ENCODE measurements around the gene LYPD3. TPM values are rescaled to one million over a fixed set of nuclear protein-coding genes. Genes with fewer than 3 reads are reported as not detected.

LYPD3 gene
- polyA plus RNA-seq, 2 donors, result 208 to 770 TPM

DNA sequence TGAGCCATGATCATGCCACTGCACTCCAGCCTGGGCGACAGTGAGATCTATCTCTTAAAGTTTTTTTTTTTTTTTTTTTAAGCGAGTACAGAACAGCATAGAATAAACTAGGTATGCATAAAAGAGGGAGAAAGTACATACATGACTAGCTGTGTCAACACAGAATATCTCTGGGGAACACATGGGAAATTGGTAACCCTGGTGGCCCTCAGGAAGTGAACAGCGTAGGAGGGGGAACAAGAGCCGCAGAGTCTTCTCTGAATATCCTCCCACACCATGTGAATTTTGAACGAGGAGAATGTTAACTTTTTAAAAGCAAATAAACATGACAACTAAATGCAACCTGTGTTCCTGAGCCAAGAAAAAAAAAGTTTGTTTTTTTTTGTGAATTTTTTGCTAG is 23.9 kb upstream of the LYPD3 start:
- H3K9me3 ChIP-seq (ENCODE audit: control insufficient read depth in 2 of 2, insufficient read depth in 1 of 2, low read depth in 1 of 2, low read length in 1 of 2), result no peaks in the 10 kb centered on the region
- no peak overlapping the region for H3K27ac ChIP-seq (ENCODE audit: low read depth in 2 of 2, low read length in 1 of 2)
- 63 to 64% methylated on average over 5 of the region's 5 CpGs for WGBS, 2 donors
- peaks cover under 1 to 14% of the 10 kb centered on the region in 2 donors for H3K36me3 ChIP-seq (ENCODE audit: control insufficient read depth in 2 of 2, insufficient read depth in 2 of 2, low read length in 1 of 2)
- no peak overlapping the region for H3K4me3 ChIP-seq (ENCODE audit: low read depth in 1 of 2, low read length in 2 of 2)
- no peaks in the 10 kb centered on the region for H3K27me3 ChIP-seq (ENCODE audit: control insufficient read depth in 1 of 2, insufficient read depth in 2 of 2, low read length in 2 of 2)
- H3K4me1 ChIP-seq (ENCODE audit: control insufficient read depth in 2 of 2, insufficient read depth in 2 of 2, low read length in 1 of 2), result no peaks in the 10 kb centered on the region

DNA sequence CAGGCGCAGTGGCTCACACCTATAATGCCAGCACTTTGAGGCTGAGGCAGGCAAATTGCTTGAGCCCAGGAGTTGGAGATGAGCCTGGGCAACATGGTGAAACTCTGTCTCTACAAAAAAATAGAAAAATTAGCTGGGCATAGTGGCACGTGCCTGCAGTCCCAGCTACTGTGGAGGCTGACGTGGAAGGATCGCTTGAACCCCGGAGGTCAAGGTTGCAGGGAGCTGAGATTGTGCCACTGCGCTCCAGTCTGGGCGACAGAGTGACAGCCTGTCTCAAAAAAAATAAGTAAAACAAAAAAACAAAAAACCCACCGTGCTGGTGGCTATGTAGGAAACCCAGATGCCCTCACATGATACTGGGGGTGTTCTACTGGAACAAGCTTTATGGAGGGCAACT is 22.8 kb upstream of the LYPD3 start:
- H3K36me3 ChIP-seq (ENCODE audit: control insufficient read depth in 2 of 2, insufficient read depth in 2 of 2, low read length in 1 of 2), result peaks cover 0 to 12% of the 10 kb centered on the region in 2 donors

DNA sequence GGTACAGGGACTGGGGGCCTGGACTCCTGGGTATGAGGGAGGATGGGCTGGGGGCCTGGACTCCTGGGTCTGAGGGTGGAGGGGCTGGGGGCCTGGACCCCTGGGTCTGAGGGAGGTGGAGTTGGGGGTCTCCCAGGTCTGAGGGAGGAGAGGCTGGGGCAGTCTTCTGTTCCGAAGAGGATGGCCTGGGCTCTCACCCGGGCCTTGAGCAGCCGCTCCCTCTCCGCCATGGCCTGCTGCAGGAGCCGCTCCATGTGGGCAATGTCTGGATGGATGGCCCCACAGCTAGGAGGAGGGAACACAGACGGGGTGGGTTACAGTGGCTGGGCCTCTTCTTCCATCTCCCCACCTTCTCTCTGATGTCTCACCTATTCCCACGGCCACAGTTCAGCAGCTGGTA is 21.0 kb upstream of the LYPD3 start:
- Histone ChIP-seq H3K4me3 (ENCODE audit: low read depth in 1 of 2, low read length in 2 of 2) (no peak overlapping the region), H3K9me3 (ENCODE audit: control insufficient read depth in 2 of 2, insufficient read depth in 1 of 2, low read depth in 1 of 2, low read length in 1 of 2) (no peaks in the 10 kb centered on the region), H3K27me3 (ENCODE audit: control insufficient read depth in 1 of 2, insufficient read depth in 2 of 2, low read length in 2 of 2) (no peaks in the 10 kb centered on the region), H3K4me1 (ENCODE audit: control insufficient read depth in 2 of 2, insufficient read depth in 2 of 2, low read length in 1 of 2) (no peaks in the 10 kb centered on the region), H3K27ac (ENCODE audit: low read depth in 2 of 2, low read length in 1 of 2) (no peak overlapping the region), H3K36me3 (ENCODE audit: control insufficient read depth in 2 of 2, insufficient read depth in 2 of 2, low read length in 1 of 2) (peaks cover 0 to 12% of the 10 kb centered on the region in 2 donors)
- WGBS, 2 donors, result 89 to 93% methylated on average over 7 of the region's 7 CpGs

More for the DNA sequence above, 22.8 kb upstream of the LYPD3 start:
- WGBS, 2 donors, result 93 to 94% methylated on average over 8 of the region's 8 CpGs
- Histone ChIP-seq H3K27ac (ENCODE audit: low read depth in 2 of 2, low read length in 1 of 2) (no peak overlapping the region), H3K4me3 (ENCODE audit: low read depth in 1 of 2, low read length in 2 of 2) (no peak overlapping the region), H3K27me3 (ENCODE audit: control insufficient read depth in 1 of 2, insufficient read depth in 2 of 2, low read length in 2 of 2) (no peaks in the 10 kb centered on the region), H3K9me3 (ENCODE audit: control insufficient read depth in 2 of 2, insufficient read depth in 1 of 2, low read depth in 1 of 2, low read length in 1 of 2) (no peaks in the 10 kb centered on the region), H3K4me1 (ENCODE audit: control insufficient read depth in 2 of 2, insufficient read depth in 2 of 2, low read length in 1 of 2) (no peaks in the 10 kb centered on the region)

DNA sequence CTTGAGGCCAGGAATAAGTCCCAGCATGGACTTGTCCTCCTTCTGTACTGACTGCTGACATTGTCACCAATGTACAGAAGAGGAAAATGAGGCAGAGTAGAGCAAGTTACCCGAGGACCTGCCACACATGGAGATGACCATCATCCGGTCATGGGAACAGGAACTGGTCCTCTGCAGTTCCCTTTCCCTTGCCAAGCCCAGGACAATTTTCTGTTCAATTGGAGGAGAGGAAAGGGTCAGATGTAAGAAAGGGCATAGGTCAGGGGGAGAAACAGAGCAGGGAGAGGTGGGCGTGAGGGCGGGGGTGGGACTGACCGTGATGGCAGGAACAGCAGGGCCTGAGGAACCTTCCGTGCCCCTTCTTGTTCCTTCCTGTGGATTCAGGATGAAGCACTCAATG is 20.5 kb upstream of the LYPD3 start:
- WGBS, 2 donors, result 85 to 88% methylated on average over 6 of the region's 6 CpGs
- Histone ChIP-seq H3K4me3 (ENCODE audit: low read depth in 1 of 2, low read length in 2 of 2) (no peak overlapping the region), H3K36me3 (ENCODE audit: control insufficient read depth in 2 of 2, insufficient read depth in 2 of 2, low read length in 1 of 2) (peaks cover 0 to 12% of the 10 kb centered on the region in 2 donors), H3K9me3 (ENCODE audit: control insufficient read depth in 2 of 2, insufficient read depth in 1 of 2, low read depth in 1 of 2, low read length in 1 of 2) (no peaks in the 10 kb centered on the region), H3K27me3 (ENCODE audit: control insufficient read depth in 1 of 2, insufficient read depth in 2 of 2, low read length in 2 of 2) (no peaks in the 10 kb centered on the region), H3K27ac (ENCODE audit: low read depth in 2 of 2, low read length in 1 of 2) (no peak overlapping the region), H3K4me1 (ENCODE audit: control insufficient read depth in 2 of 2, insufficient read depth in 2 of 2, low read length in 1 of 2) (no peaks in the 10 kb centered on the region)

DNA sequence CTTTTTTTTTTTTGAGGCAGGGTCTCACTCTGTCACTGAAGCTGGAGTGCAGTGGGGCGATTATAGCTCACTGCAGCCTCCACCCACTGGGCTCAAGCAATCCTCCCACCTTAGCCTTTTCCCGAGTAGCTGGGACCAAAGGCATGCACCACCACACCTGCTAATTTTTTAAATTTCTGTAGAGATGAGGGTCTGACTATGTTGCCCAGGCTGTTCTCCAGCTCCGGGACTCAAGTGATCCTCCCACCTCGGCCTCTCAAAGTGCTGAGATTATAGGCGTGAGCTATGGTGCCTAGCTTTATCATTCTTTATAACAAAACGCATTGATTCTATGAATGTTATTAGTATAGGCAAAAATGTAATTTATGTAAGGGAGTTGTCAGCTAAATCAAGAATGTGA is 17.9 kb upstream of the LYPD3 start:
- Histone ChIP-seq H3K27ac (ENCODE audit: low read depth in 2 of 2, low read length in 1 of 2) (no peak overlapping the region), H3K9me3 (ENCODE audit: control insufficient read depth in 2 of 2, insufficient read depth in 1 of 2, low read depth in 1 of 2, low read length in 1 of 2) (no peaks in the 10 kb centered on the region), H3K36me3 (ENCODE audit: control insufficient read depth in 2 of 2, insufficient read depth in 2 of 2, low read length in 1 of 2) (peaks cover 0 to 12% of the 10 kb centered on the region in 2 donors), H3K4me3 (ENCODE audit: low read depth in 1 of 2, low read length in 2 of 2) (no peak overlapping the region), H3K27me3 (ENCODE audit: control insufficient read depth in 1 of 2, insufficient read depth in 2 of 2, low read length in 2 of 2) (no peaks in the 10 kb centered on the region), H3K4me1 (ENCODE audit: control insufficient read depth in 2 of 2, insufficient read depth in 2 of 2, low read length in 1 of 2) (no peaks in the 10 kb centered on the region)
- 94 to 97% methylated on average over 6 of the region's 6 CpGs for WGBS, 2 donors

DNA sequence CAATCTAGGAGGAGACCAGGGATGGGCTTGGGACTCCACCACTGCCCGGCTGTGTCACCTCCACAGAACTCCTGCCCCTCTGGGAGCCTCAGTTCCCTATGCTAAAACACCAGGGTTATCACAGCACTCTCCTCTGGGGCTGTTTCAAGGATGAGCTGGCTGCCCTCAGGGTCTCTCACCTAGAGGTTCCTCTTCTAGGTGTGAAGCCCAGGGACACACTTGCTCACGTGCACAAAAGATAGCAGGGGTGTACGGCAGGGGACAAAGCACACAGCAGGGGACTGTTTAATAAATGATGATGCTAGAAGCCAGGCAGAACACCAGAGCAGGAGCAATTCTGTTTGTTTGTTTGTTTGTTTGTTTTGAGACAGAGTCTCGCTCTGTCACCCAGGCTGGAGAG is 16.8 kb upstream of the LYPD3 start:
- no peaks in the 10 kb centered on the region for H3K4me1 ChIP-seq (ENCODE audit: control insufficient read depth in 2 of 2, insufficient read depth in 2 of 2, low read length in 1 of 2)
- 88 to 89% methylated on average over 4 of the region's 4 CpGs for WGBS, 2 donors
- H3K27me3 ChIP-seq (ENCODE audit: control insufficient read depth in 1 of 2, insufficient read depth in 2 of 2, low read length in 2 of 2), result no peaks in the 10 kb centered on the region
- no peaks in the 10 kb centered on the region for H3K9me3 ChIP-seq (ENCODE audit: control insufficient read depth in 2 of 2, insufficient read depth in 1 of 2, low read depth in 1 of 2, low read length in 1 of 2)
- H3K36me3 ChIP-seq (ENCODE audit: control insufficient read depth in 2 of 2, insufficient read depth in 2 of 2, low read length in 1 of 2), result peaks cover 0 to 12% of the 10 kb centered on the region in 2 donors
- H3K4me3 ChIP-seq (ENCODE audit: low read depth in 1 of 2, low read length in 2 of 2), result no peak overlapping the region
- H3K27ac ChIP-seq (ENCODE audit: low read depth in 2 of 2, low read length in 1 of 2), result no peak overlapping the region

DNA sequence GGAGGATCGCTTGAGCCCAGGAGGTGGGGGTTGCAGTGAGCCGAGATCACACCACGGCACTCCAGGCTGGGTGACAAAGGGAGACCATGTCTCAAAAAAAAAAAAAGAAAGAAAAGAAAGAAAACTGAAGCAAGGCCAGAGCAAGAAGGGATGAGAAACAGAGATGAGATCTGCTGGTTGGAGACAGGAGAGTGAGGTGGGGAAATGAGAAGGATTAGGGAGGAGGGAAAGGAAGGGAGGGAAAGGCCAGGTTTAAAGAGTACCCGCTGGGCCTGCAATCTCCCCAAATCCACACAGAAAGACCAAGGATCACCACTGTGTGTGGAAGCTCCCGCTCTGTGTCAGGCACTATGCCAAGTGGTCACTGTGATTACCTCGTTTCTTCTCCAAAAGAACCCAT is 16.3 kb upstream of the LYPD3 start:
- 88 to 97% methylated on average over 6 of the region's 6 CpGs for WGBS, 2 donors
- Histone ChIP-seq H3K4me3 (ENCODE audit: low read depth in 1 of 2, low read length in 2 of 2) (no peak overlapping the region), H3K9me3 (ENCODE audit: control insufficient read depth in 2 of 2, insufficient read depth in 1 of 2, low read depth in 1 of 2, low read length in 1 of 2) (no peaks in the 10 kb centered on the region), H3K27ac (ENCODE audit: low read depth in 2 of 2, low read length in 1 of 2) (no peak overlapping the region), H3K4me1 (ENCODE audit: control insufficient read depth in 2 of 2, insufficient read depth in 2 of 2, low read length in 1 of 2) (no peaks in the 10 kb centered on the region), H3K36me3 (ENCODE audit: control insufficient read depth in 2 of 2, insufficient read depth in 2 of 2, low read length in 1 of 2) (peaks cover 0 to 12% of the 10 kb centered on the region in 2 donors), H3K27me3 (ENCODE audit: control insufficient read depth in 1 of 2, insufficient read depth in 2 of 2, low read length in 2 of 2) (no peaks in the 10 kb centered on the region)

DNA sequence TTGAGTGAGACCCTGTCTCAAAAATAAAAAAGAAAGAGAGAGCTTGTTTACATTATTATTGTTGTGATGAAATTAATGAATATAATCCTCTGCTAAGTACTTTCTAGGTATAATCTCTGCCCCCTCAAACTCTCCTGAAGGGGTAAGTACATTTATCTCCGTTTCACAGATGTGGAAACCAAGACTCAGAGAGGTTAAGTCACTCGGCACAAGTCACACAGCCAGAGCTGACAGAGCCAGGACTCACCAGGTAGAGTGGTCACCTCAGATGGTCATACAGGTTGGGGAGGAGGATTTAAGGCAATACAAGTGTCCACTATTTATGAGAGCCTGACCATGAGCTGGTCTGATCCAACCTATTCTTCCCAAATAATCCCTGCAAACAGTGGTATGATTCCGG is 15.2 kb upstream of the LYPD3 start:
- H3K4me1 ChIP-seq (ENCODE audit: control insufficient read depth in 2 of 2, insufficient read depth in 2 of 2, low read length in 1 of 2), result no peaks in the 10 kb centered on the region
- no peak overlapping the region for H3K27ac ChIP-seq (ENCODE audit: low read depth in 2 of 2, low read length in 1 of 2)
- no peak overlapping the region for H3K4me3 ChIP-seq (ENCODE audit: low read depth in 1 of 2, low read length in 2 of 2)
- WGBS, 2 donors, result 94 to 95% methylated on average over 3 of the region's 3 CpGs
- no peaks in the 10 kb centered on the region for H3K27me3 ChIP-seq (ENCODE audit: control insufficient read depth in 1 of 2, insufficient read depth in 2 of 2, low read length in 2 of 2)
- no peaks in the 10 kb centered on the region for H3K9me3 ChIP-seq (ENCODE audit: control insufficient read depth in 2 of 2, insufficient read depth in 1 of 2, low read depth in 1 of 2, low read length in 1 of 2)
- H3K36me3 ChIP-seq (ENCODE audit: control insufficient read depth in 2 of 2, insufficient read depth in 2 of 2, low read length in 1 of 2), result peaks cover 0 to 7% of the 10 kb centered on the region in 2 donors

DNA sequence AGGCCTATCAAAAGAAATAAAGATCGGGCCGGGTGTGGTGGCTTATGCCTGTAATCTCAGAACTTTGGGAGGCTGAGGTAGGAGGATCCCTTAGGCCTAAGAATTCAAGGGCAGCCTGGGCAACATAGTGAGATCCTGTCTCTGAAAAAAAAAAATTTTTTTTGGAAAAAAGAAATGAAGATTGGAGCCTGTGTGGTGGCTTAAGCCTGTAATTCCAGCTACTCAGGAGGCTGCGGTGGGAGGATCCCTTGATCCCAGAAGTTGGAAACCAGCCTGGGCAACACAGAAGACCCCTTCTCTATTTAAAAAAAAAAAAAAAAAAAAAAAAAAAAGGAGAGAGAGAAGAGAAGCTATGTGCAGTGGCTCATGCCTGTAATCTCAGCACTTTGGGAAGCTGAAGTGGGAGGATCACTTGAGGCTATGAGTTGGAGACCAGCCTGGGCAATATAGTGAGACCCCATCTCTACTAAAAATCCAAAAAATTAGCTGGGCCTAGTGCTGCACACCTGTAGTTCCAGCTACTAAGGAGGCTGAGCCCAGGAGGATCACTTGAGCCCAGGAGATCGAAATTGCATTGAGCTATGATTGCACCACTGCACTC is 14.7 kb upstream of the LYPD3 start:
- peaks cover 0 to 7% of the 10 kb centered on the region in 2 donors for H3K36me3 ChIP-seq (ENCODE audit: control insufficient read depth in 2 of 2, insufficient read depth in 2 of 2, low read length in 1 of 2)
- H3K27me3 ChIP-seq (ENCODE audit: control insufficient read depth in 1 of 2, insufficient read depth in 2 of 2, low read length in 2 of 2), result no peaks in the 10 kb centered on the region
- WGBS, 2 donors, result 93 to 95% methylated on average over 4 of the region's 4 CpGs
- H3K4me1 ChIP-seq (ENCODE audit: control insufficient read depth in 2 of 2, insufficient read depth in 2 of 2, low read length in 1 of 2), result no peaks in the 10 kb centered on the region
- no peaks in the 10 kb centered on the region for H3K9me3 ChIP-seq (ENCODE audit: control insufficient read depth in 2 of 2, insufficient read depth in 1 of 2, low read depth in 1 of 2, low read length in 1 of 2)
- no peak overlapping the region for H3K27ac ChIP-seq (ENCODE audit: low read depth in 2 of 2, low read length in 1 of 2)
- H3K4me3 ChIP-seq (ENCODE audit: low read depth in 1 of 2, low read length in 2 of 2), result no peak overlapping the region

DNA sequence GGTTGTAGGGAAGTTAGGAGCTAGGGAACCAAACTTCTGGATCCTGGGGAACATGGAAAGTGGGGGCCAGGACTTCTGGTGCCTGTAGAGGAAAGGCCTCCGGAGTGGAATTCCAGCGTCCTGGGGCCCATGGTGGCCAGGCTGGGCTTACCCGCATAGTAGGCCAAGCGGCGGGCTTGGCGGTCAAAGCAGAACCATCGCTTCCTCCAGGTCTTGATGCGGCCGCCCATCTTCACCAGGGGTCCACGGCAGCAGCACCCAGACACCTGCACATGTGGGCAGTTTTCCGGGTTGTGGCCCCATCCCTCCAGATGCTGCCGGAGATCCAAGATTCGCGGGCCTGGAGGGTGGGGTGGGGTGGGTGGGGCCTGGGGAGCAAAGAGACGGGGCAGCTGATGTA is 13.8 kb upstream of the LYPD3 start:
- peaks cover 0 to 7% of the 10 kb centered on the region in 2 donors for H3K36me3 ChIP-seq (ENCODE audit: control insufficient read depth in 2 of 2, insufficient read depth in 2 of 2, low read length in 1 of 2)

More for the DNA sequence above, 13.8 kb upstream of the LYPD3 start:
- Histone ChIP-seq H3K27ac (ENCODE audit: low read depth in 2 of 2, low read length in 1 of 2) (no peak overlapping the region), H3K4me1 (ENCODE audit: control insufficient read depth in 2 of 2, insufficient read depth in 2 of 2, low read length in 1 of 2) (peaks cover 0 to 2% of the 10 kb centered on the region in 2 donors), H3K27me3 (ENCODE audit: control insufficient read depth in 1 of 2, insufficient read depth in 2 of 2, low read length in 2 of 2) (no peaks in the 10 kb centered on the region), H3K9me3 (ENCODE audit: control insufficient read depth in 2 of 2, insufficient read depth in 1 of 2, low read depth in 1 of 2, low read length in 1 of 2) (no peaks in the 10 kb centered on the region), H3K4me3 (ENCODE audit: low read depth in 1 of 2, low read length in 2 of 2) (no peak overlapping the region)
- 92 to 93% methylated on average over 15 of the region's 15 CpGs for WGBS, 2 donors
